Stimulated activated CD8-positive, alpha-beta memory T cell treated with anti-CD3 and anti-CD28 coated beads, Interleukin-7, amount 100 ng/mL, for 1 hour (primary cell): ENCODE measurements around the gene AGO1.
"Not testable (repeated sequence)": the region's sequence is repeated elsewhere in the genome, so short reads cannot be mapped to it uniquely, and the experiment has no call there.

ENCODE experiments used
- DNase-seq, 2 donors: peaks; one replicate each; pipeline ENCODE4 v3.0.0-alpha.2; 2020; ENCODE audit warnings: low read depth in 2 of 2

The AGO1 gene

GRCh38 chr1:35869245-35869950 lies 13.6 kb upstream of the AGO1 start:
- not testable (repeated sequence) for DNase-seq

DNA sequence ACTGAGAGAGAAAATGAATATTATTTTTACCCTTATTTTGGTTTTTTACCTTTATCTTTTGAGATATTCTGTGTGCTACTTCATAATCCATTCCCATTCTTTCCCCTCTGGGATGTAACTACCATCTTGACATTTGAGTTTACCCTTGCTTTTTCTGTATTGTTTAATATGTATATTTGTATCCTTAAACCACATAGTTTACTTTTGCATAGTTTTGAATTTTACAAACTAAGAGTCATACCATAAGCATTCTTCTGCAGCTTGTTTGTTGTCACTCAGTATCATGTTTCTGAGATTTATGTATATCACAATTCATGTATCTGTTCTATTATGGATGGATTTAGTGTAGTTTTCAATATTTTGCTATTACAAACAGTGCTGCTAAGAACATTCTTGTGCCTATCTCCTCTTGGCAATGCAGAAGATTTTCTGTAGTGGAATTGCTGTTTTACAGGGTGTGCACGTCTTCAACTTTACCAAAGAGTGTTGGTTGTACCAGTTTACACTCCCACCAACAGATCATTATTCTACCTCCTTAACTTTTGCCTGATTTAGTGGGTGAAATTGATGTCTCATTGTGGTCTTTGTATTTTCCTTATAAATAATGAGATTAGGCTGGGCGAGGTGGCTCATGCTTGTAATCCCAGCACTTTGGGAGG lies 12.2 kb upstream of the AGO1 start:
- no peak for DNase-seq

DNA sequence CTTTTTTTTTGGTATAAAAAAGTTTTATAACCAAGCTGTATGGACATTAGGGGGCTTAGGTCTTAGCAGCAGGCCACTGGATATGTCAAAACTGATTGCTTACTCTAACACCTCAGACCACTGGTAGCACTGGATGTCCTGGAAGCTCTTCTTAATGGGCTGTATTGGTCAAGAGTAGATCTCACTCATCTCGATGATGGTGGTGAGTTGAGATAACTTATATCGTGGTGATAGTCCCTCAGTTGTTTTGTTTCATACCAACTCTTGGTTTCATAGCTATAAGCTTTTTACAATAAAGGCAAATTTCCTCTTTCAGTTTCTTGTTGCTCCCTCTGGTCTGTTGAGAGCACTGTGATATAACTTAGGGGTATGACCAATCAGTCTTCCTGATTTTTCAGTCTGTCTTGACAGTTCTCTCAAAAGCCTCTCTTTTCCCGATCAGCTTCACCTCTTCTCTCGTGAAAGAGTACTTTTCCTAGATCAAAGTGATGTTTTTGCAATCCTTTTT lies 9.7 kb upstream of the AGO1 start:
- no peak for DNase-seq

DNA sequence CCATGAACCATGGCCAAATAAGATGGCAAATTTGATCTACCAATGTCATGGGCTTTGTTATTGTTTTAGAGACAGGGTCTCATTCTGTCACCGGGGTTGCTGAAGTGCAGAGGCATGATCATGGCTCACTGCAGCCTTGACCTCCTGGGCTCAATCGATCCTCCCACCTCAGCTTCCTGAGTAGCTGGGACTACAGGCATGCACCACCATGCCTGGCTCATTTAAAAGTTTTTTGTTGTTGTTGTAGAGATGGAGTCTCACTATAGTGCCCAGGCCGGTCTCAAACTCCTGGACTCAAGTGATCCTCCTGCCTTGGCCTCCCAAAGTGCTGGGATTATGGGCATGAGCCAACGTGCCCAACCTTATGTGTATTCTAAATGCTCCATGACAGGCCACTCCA lies 8.9 kb upstream of the AGO1 start:
- not testable (repeated sequence) for DNase-seq

DNA sequence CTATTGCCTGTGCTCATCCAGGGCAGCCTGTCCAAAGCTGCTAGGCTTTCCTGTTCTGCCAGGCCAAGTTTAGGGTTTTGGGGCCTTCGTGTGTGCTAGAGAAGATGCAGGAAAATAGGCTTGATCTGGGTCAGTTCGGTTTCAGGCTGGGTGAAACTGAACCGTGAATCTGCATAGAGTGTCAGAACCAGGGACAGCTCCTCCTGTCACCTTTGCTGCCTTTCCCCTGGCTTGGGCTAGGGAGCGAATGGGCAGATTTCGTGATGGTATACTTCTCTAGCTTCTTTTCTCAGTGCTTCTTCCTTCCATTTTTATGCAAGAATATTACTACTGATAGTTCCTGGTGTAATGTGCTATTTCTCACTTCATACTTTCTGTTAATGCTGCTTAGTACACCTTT lies 6.0 kb upstream of the AGO1 start:
- no peak for DNase-seq

DNA sequence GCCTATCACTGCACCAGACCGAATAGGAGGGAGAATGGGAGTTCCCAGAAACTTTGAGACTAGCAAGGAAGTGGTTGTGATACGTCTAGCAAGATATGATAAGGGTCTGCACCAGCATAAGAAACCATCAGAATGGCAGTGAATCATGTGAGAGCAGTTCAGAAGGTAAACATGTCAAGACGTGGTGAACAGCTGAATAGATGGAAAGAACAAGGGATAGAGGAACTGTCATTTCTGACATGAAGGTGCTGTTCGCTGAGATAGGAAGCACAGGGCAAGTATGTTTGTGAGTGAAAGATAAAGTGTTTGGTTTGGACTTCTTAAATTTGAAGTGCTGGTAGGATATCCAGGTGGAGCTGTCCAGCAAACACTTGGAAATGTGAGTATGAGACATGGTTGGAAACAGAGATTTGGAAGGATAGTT lies 1.1 kb upstream of the AGO1 start:
- DNase-seq, result no peak

GRCh38 chr1:35882586-35882944 lies 444 bp upstream of the AGO1 start:
- no peak for DNase-seq

DNA sequence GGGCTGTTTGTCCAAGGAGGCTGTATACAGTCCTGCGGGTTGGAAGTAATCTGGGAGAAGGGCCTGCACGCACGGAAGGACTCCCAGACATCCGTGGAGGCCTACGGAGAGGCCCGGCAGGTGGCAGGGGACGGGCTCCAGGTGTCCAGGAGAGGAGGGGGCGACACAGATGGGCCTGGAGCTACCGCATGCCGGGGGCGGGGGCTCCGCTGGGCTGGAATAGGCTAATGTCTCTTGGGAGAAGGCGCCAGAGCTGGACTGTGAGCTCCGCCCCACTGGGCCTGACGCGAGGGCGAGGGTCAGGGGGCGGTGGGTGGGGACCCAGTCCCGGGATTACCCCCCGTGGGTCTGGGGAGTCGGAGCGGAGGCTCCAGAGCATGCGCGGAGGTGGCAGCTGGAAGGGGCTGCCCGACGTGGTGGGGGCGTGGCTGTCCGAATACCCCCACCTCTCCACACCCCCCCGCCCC lies 659 bp downstream of the AGO1 start:
- no peak for DNase-seq

DNA sequence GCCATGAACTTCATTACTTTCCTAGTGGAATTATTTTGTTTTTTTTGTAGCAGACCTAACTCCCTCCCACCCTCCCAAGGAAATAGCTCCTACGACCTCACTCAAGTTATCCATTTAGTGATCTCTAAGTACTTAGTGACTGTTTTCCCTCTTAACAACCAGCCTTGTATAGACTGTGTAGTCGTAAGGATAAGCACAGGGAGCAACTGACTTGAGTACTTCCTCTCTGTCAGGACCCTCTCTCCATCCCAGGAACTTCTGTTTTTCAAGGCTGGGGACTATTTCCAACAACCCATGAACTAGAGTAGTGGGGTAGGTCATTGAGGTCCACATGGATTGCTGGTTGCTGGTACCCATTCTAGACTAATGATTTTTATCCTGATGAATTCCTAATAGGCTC lies 1.9 kb downstream of the AGO1 start:
- no peak for DNase-seq

GRCh38 chr1:35885961-35886558 lies 3.1 kb downstream of the AGO1 start:
- DNase-seq, result no peak

DNA sequence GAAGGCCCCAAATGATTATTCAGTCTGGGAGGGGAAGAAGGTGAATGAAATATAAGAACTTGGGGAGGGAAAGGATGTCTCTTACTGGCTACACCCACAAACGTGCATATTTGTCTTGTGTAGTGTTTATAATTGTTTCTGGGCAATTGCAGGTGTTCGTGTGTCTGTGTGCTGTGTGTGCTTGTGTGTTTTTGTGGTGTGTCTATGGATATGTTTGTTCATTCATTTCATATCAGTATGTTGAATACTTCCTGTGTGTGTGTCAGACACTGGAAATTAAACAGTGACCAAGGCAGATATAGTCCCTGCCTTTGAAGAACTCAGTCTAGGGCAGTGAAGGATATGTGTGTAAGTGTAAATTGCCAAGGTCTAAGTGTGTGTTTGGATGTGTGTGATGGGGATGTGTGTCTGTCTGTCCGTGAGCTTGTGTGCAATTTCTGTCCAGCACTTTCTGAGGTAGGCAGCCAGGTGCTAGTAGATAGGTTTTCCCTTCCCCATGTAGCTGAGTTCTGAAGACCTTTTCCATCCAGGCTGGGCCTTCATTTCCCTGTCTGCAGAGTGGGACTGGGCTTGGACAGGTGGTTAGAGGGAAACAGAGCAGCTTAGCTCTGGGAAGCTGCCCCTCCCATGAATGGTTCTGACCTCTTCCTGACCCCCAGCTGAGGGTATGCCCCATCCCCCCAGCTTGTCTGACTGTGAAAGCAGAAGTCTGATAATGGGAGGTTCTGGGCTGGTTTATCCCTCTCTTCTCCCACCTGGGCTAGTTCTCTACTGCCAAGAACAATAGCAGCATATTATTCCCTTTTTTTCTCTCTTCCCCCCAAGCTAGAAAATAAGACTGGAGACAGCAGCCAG lies 3.8 kb downstream of the AGO1 start:
- no peak for DNase-seq

GRCh38 chr1:35887508-35887907 lies 4.5 kb downstream of the AGO1 start:
- no peak for DNase-seq

DNA sequence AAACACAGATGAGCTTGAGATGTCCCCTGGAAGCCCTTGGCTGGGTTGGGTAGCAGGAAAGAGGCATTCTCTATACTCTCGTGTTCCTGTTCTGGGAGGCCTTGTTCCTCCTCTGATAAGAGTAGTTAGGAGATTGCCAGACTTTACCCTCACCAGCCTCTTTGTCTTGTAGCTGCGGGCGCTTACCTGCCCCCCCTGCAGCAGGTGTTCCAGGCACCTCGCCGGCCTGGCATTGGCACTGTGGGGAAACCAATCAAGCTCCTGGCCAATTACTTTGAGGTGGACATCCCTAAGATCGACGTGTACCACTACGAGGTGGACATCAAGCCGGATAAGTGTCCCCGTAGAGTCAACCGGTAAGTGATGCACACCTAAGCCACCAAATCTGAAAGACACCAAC lies 5.2 kb downstream of the AGO1 start:
- DNase-seq, result no peak

DNA sequence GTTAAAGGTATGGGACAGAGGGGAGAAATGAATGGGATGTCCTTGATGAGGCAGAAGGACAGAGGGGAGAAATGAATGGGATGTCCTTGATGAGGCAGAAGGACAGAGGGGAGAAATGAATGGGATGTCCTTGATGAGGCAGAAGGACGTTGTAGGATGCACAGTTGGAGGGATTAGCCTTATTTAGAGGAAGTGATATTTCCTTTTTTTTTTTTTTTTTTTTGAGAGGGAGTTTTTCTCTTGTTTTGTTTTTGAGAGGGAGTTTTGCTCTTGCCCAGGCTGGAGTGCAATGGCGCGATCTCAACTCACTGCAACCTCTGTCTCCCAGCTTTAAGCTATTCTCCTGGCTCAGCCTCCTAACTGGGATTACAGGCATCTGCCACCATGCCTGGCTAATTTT lies 6.0 kb downstream of the AGO1 start:
- not testable (repeated sequence) for DNase-seq

GRCh38 chr1:35893051-35893879 lies 10.3 kb downstream of the AGO1 start:
- DNase-seq, result no peak

- no peak for DNase-seq
Measured at GRCh38 chr1:35894183-35894582, 11.2 kb downstream of the AGO1 start.

- no peak for DNase-seq
Measured at GRCh38 chr1:35894656-35895055, 11.6 kb downstream of the AGO1 start.

DNA sequence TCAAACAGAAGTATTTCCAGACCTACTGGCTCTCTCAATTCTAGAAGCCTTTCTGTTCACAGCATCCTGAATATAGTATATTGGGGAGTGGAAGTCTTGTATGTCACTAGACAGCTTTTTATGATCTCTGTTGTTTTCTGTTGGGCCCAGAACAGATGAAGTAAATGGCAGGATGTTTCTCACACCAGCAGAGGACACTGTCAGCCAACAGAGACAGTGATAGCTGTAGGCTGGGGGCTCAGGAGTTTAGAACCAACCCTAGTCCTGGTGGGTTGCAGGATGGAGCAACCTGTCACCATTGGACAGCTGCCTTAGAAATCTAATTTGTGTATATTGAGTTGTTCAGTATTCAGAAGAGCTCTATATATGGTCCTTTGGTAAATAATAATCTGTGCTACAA lies 16.9 kb downstream of the AGO1 start:
- DNase-seq, result no peak

- no peak for DNase-seq
Measured at GRCh38 chr1:35901235-35901634, 18.2 kb downstream of the AGO1 start.

GRCh38 chr1:35902671-35903070 lies 19.7 kb downstream of the AGO1 start:
- no peak for DNase-seq

- DNase-seq, result no peak
Measured at GRCh38 chr1:35914717-35915116, 31.7 kb downstream of the AGO1 start.
